Measurements from ENCODE around the gene ECT2L. TPM values are rescaled to one million over a fixed set of nuclear protein-coding genes. Genes with fewer than 3 reads are reported as not detected.

The ECT2L gene
- total RNA-seq (under 1 TPM in 1 of 5 experiments, not detected in 4; 0.13 TPM), polyA plus RNA-seq (under 1 TPM; 0.15 to 0.27 TPM), total RNA-seq (not detected)

GRCh38 chr6:138795809-138796603 is at the start of gene ECT2L:
TSS of gene ECT2L (plus strand) at chr6:138796087. CDS start at chr6:138813275, 17,188 bp downstream.
- no peak within 1 kb of the TSS for H3K4me3 Mint-ChIP-seq
- CTCF ChIA-PET, result interaction anchor here (0.5 kb wide), 1 partner anchor 20 kb away, joined by 4 read pairs; no protein-coding TSS in a partner anchor
- H3K9me3 Mint-ChIP-seq, result peaks cover 0 to 4% (median 0%) of the 10 kb centered on the region in 11 donors

GRCh38 chr6:138752017-138752416 is 43.9 kb upstream of the ECT2L start:
- Histone ChIP-seq H3K4me1 (ENCODE audit: control insufficient read depth in 2 of 2, insufficient read depth in 2 of 2, low read length in 2 of 2) (no peaks in the 10 kb centered on the region), H3K27ac (ENCODE audit: low read depth, low read length) (no peak overlapping the region), H3K4me3 (ENCODE audit: low read length) (no peak overlapping the region), H3K36me3 (ENCODE audit: control insufficient read depth in 2 of 3, insufficient read depth in 3 of 3, low read length in 3 of 3) (no peaks in the 10 kb centered on the region), H3K9me3 (ENCODE audit: control insufficient read depth in 2 of 3, low read length in 3 of 3) (no peaks in the 10 kb centered on the region), H3K27me3 (ENCODE audit: control insufficient read depth in 2 of 2, insufficient read depth in 2 of 2, low read length in 2 of 2) (no peaks in the 10 kb centered on the region)
- Mint-ChIP-seq H3K27me3 (no peaks in the 10 kb centered on the region), H3K27ac (no peak overlapping the region), H3K4me3 (no peak overlapping the region), H3K9me3 (peaks cover 0 to 2% (median 0%) of the 10 kb centered on the region in 11 donors), H3K4me1 (no peaks in the 10 kb centered on the region), H3K36me3 (no peaks in the 10 kb centered on the region)
- POLR2A ChIA-PET, result no interaction called here
- no peak for DNase-seq
- CTCF ChIA-PET, result no interaction called here
- ATAC-seq, result no peak
- intact Hi-C loops (cut with micrococcal nuclease), result no loop called here

More at GRCh38 chr6:138795809-138796603, at the start of gene ECT2L:
- DNase-seq (peak in 1 of 9 donors; percentile 11), ATAC-seq (no peak)
- intact Hi-C loops (cut with micrococcal nuclease), result no loop called here
- Histone ChIP-seq H3K4me3 (ENCODE audit: low read length) (no peak within 1 kb of the TSS), H3K36me3 (ENCODE audit: control insufficient read depth in 2 of 3, insufficient read depth in 3 of 3, low read length in 3 of 3) (peaks cover 0 to 17% (median 0%) of the 10 kb centered on the region in 3 experiments), H3K4me1 (ENCODE audit: control insufficient read depth in 2 of 2, insufficient read depth in 2 of 2, low read length in 2 of 2) (no peaks in the 10 kb centered on the region), H3K27me3 (ENCODE audit: control insufficient read depth in 2 of 2, insufficient read depth in 2 of 2, low read length in 2 of 2) (peaks cover 0 to 6% of the 10 kb centered on the region in 2 donors), H3K9me3 (ENCODE audit: control insufficient read depth in 2 of 3, low read length in 3 of 3) (no peaks in the 10 kb centered on the region), H3K27ac (ENCODE audit: low read depth, low read length) (no peak within 1 kb of the TSS)
- Mint-ChIP-seq H3K36me3 (peaks cover 10 to 29% (median 27%) of the 10 kb centered on the region in 5 donors), H3K27ac (no peak within 1 kb of the TSS), H3K27me3 (peaks cover 3 to 25% (median 19%) of the 10 kb centered on the region in 5 donors), H3K4me1 (peaks cover 0 to 4% (median 0%) of the 10 kb centered on the region in 7 donors)
- POLR2A ChIA-PET, result interaction anchor here (0.6 kb wide), 1 partner anchor 112 kb away, joined by 4 read pairs; no protein-coding TSS in a partner anchor

- Mint-ChIP-seq H3K27ac (no peak overlapping the region), H3K9me3 (no peaks in the 10 kb centered on the region), H3K4me1 (no peaks in the 10 kb centered on the region), H3K4me3 (no peak overlapping the region), H3K27me3 (no peaks in the 10 kb centered on the region), H3K36me3 (no peaks in the 10 kb centered on the region)
- no peaks in the 10 kb centered on the region for H3K4me1 ChIP-seq (ENCODE audit: control insufficient read depth in 2 of 2, insufficient read depth in 2 of 2, low read length in 2 of 2)
- no peak for DNase-seq
- H3K9me3 ChIP-seq (ENCODE audit: control insufficient read depth in 2 of 3, low read length in 3 of 3), result no peaks in the 10 kb centered on the region
- POLR2A ChIA-PET, result no interaction called here
- CTCF ChIA-PET, result no interaction called here
- H3K27ac ChIP-seq (ENCODE audit: low read depth, low read length), result no peak overlapping the region
- ATAC-seq, result no peak
- no peaks in the 10 kb centered on the region for H3K36me3 ChIP-seq (ENCODE audit: control insufficient read depth in 2 of 3, insufficient read depth in 3 of 3, low read length in 3 of 3)
- H3K27me3 ChIP-seq (ENCODE audit: control insufficient read depth in 2 of 2, insufficient read depth in 2 of 2, low read length in 2 of 2), result no peaks in the 10 kb centered on the region
- no peak overlapping the region for H3K4me3 ChIP-seq (ENCODE audit: low read length)
- intact Hi-C loops (cut with micrococcal nuclease), result no loop called here
Measured at GRCh38 chr6:138757136-138757535, 38.8 kb upstream of the ECT2L start.

GRCh38 chr6:138765896-138766655 is 29.8 kb upstream of the ECT2L start:
- peaks cover 0 to 5% (median 0%) of the 10 kb centered on the region in 7 donors for H3K4me1 Mint-ChIP-seq
- H3K4me1 ChIP-seq (ENCODE audit: control insufficient read depth in 2 of 2, insufficient read depth in 2 of 2, low read length in 2 of 2), result no peaks in the 10 kb centered on the region
- H3K4me3 ChIP-seq (ENCODE audit: low read length), result no peak overlapping the region
- intact Hi-C loops (cut with micrococcal nuclease), result loop anchor here (1.0 to 10.0 kb wide), 7 partner anchors 74 to 650 kb away; no protein-coding TSS in a partner anchor
- H3K27ac ChIP-seq (ENCODE audit: low read depth, low read length), result no peak overlapping the region
- ChIA-PET POLR2A (no interaction called here), CTCF (interaction anchor here (0.8 to 4.4 kb wide), 5 partner anchors 75 to 650 kb away, joined by 3 to 21 read pairs (median 7); no protein-coding TSS in a partner anchor)
- H3K4me3 Mint-ChIP-seq, result no peak overlapping the region
- ATAC-seq (no peak), DNase-seq (peak in 5 of 9 donors; percentile 25 to 42 (median 29))
- H3K36me3 Mint-ChIP-seq, result no peaks in the 10 kb centered on the region
- H3K9me3 Mint-ChIP-seq, result no peaks in the 10 kb centered on the region
- no peaks in the 10 kb centered on the region for H3K36me3 ChIP-seq (ENCODE audit: control insufficient read depth in 2 of 3, insufficient read depth in 3 of 3, low read length in 3 of 3)
- H3K27me3 ChIP-seq (ENCODE audit: control insufficient read depth in 2 of 2, insufficient read depth in 2 of 2, low read length in 2 of 2), result no peaks in the 10 kb centered on the region
- no peaks in the 10 kb centered on the region for H3K27me3 Mint-ChIP-seq
- peak overlapping the region in 1 of 9 donors; percentile 26 for H3K27ac Mint-ChIP-seq
- H3K9me3 ChIP-seq (ENCODE audit: control insufficient read depth in 2 of 3, low read length in 3 of 3), result no peaks in the 10 kb centered on the region

- Mint-ChIP-seq H3K9me3 (peaks cover 0 to 2% (median 0%) of the 10 kb centered on the region in 11 donors), H3K4me1 (peaks cover 4 to 24% (median 20%) of the 10 kb centered on the region in 7 donors), H3K36me3 (no peaks in the 10 kb centered on the region), H3K4me3 (peak overlapping the region in 1 of 10 donors; percentile 10), H3K27ac (no peak overlapping the region), H3K27me3 (no peaks in the 10 kb centered on the region)
- Histone ChIP-seq H3K36me3 (ENCODE audit: control insufficient read depth in 2 of 3, insufficient read depth in 3 of 3, low read length in 3 of 3) (no peaks in the 10 kb centered on the region), H3K9me3 (ENCODE audit: control insufficient read depth in 2 of 3, low read length in 3 of 3) (no peaks in the 10 kb centered on the region), H3K4me3 (ENCODE audit: low read length) (no peak overlapping the region), H3K4me1 (ENCODE audit: control insufficient read depth in 2 of 2, insufficient read depth in 2 of 2, low read length in 2 of 2) (peaks cover 2 to 6% of the 10 kb centered on the region in 2 donors), H3K27me3 (ENCODE audit: control insufficient read depth in 2 of 2, insufficient read depth in 2 of 2, low read length in 2 of 2) (no peaks in the 10 kb centered on the region), H3K27ac (ENCODE audit: low read depth, low read length) (no peak overlapping the region)
- no peak for ATAC-seq
- intact Hi-C loops (cut with micrococcal nuclease), result loop anchor here in 1 of 2 donors (10.0 kb wide), 2 partner anchors 254 to 344 kb away; no protein-coding TSS in a partner anchor
- POLR2A ChIA-PET, result no interaction called here
- CTCF ChIA-PET, result interaction anchor here (0.7 to 1.1 kb wide), 3 partner anchors 78 to 652 kb away, joined by 3 to 5 read pairs (median 4); no protein-coding TSS in a partner anchor
- DNase-seq, result no peak
Measured at GRCh38 chr6:138769102-138769676, 26.7 kb upstream of the ECT2L start.
